Neutrophil (primary cell): ENCODE measurements around the gene GNAI1.

ENCODE experiments used
- H3K27ac ChIP-seq: fragments of 200-600 bp; sonication (generic); 2 replicates; pipeline ENCODE4 v1.5.1; 2016; ENCODE audit warnings: mild to moderate bottlenecking, moderate library complexity
- H3K27me3 ChIP-seq: fragments of 200-600 bp; sonication (generic); 2 replicates; pipeline ENCODE4 v1.6.0; 2016; ENCODE audit warnings: mild to moderate bottlenecking
- H3K36me3 ChIP-seq: fragments of 200-600 bp; sonication (generic); 2 replicates; pipeline ENCODE4 v1.5.1; 2017
- H3K4me1 ChIP-seq, 2 experiments: fragments of 200-600 bp in 1 of 2; sonication (generic) in 1 of 2; 1 replicate in 1 of 2; 2 replicates in 1 of 2; pipeline versions ENCODE4 v1.5.1 to v1.6.1; 2013 to 2016; ENCODE audit warnings: low read depth in 1 of 2, low read length in 1 of 2, mild to moderate bottlenecking in 1 of 2, moderate library complexity in 1 of 2; ENCODE audit not compliant: control insufficient read depth in 1 of 2, insufficient read depth in 1 of 2
- H3K4me3 ChIP-seq, 2 experiments: fragments of 200-600 bp in 1 of 2; sonication (generic) in 1 of 2; 1 replicate in 1 of 2; 2 replicates in 1 of 2; pipeline ENCODE4 v1.5.1; 2013 to 2016; ENCODE audit warnings: low read depth in 1 of 2, low read length in 1 of 2, mild to moderate bottlenecking in 1 of 2, moderate library complexity in 1 of 2
- H3K9me3 ChIP-seq: fragments of 200-600 bp; sonication (generic); 2 replicates; pipeline ENCODE4 v1.5.1; 2016
- TF ChIP-seq, protein P1 (sequence below): fragments of 200-600 bp; sonication (generic); IDR thresholded peaks from 2 replicates; pipeline ENCODE4 v1.5.1; 2016; ENCODE audit warnings: antibody characterized with exemption

GNAI1 gene

DNA sequence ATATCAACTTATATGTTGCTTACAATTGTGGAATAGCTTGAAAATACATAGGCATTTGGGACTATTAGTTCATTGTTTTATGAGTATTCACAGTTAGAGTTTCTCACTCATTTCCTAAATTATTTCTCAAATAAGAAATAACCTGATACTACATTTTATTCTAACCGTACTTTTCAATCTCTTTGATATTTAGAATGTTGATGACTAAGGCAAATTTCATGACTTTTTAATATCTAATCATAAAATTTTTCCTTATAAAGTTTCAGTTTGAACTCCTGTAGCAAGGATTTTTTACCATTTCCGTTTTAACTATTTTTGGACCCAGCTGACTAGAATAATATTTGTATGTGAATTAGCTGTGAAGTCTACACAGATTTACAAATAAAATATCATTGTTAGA lies 41.3 kb upstream of the GNAI1 start:
- no peaks in the 10 kb centered on the region for H3K27me3 ChIP-seq
- H3K9me3 ChIP-seq, result no peaks in the 10 kb centered on the region
- TF ChIP-seq, protein P1, sequence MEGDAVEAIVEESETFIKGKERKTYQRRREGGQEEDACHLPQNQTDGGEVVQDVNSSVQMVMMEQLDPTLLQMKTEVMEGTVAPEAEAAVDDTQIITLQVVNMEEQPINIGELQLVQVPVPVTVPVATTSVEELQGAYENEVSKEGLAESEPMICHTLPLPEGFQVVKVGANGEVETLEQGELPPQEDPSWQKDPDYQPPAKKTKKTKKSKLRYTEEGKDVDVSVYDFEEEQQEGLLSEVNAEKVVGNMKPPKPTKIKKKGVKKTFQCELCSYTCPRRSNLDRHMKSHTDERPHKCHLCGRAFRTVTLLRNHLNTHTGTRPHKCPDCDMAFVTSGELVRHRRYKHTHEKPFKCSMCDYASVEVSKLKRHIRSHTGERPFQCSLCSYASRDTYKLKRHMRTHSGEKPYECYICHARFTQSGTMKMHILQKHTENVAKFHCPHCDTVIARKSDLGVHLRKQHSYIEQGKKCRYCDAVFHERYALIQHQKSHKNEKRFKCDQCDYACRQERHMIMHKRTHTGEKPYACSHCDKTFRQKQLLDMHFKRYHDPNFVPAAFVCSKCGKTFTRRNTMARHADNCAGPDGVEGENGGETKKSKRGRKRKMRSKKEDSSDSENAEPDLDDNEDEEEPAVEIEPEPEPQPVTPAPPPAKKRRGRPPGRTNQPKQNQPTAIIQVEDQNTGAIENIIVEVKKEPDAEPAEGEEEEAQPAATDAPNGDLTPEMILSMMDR, result no peak
- H3K36me3 ChIP-seq, result no peaks in the 10 kb centered on the region
- H3K4me1 ChIP-seq, result no peaks in the 10 kb centered on the region
- no peak overlapping the region for H3K27ac ChIP-seq
- H3K4me3 ChIP-seq, result no peak overlapping the region

DNA sequence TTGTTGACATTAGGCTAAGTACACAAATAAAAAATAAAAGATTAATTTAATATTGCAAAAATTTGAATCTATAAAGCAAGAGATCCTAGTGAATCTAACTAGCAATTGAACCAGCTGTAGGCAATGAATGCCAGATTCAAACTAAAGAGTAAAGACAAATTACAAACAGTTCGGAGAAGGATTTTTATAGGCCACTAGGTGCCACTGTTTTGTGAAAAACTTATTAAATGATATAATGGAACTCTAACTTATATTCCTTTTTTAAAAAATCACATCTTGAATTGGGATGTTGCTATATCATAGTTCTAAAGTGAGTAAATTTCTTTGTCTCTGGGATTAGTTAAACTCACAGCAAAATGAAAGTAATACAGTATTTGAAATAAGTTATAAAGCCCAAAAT lies 39.1 kb upstream of the GNAI1 start:
- H3K9me3 ChIP-seq, result no peaks in the 10 kb centered on the region

DNA sequence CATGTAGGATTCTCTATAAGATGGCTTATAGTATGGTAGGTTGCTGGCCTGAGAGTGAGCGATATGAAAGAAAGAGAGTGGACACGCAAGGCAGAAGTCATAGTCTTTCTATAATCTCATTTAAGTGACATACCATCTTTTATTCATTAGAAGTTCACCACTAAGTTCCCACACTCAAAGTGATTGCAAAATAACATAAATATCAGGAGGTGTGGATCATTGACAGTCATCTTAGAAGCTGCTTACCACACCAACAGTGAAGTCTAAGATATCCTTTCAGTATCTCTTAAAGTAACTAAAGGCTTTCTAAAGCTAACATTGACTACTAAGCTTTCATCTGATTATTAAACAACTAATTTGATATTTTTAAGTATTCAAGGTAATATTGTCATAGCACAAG lies 36.9 kb upstream of the GNAI1 start:
- no peaks in the 10 kb centered on the region for H3K9me3 ChIP-seq
- H3K27ac ChIP-seq, result no peak overlapping the region
- H3K36me3 ChIP-seq, result no peaks in the 10 kb centered on the region
- no peaks in the 10 kb centered on the region for H3K27me3 ChIP-seq
- no peaks in the 10 kb centered on the region for H3K4me1 ChIP-seq
- TF ChIP-seq, protein P1, result no peak
- H3K4me3 ChIP-seq, result no peak overlapping the region

More for the DNA sequence above, 39.1 kb upstream of the GNAI1 start:
- H3K27me3 ChIP-seq, result no peaks in the 10 kb centered on the region
- H3K36me3 ChIP-seq, result no peaks in the 10 kb centered on the region
- H3K27ac ChIP-seq, result no peak overlapping the region
- no peaks in the 10 kb centered on the region for H3K4me1 ChIP-seq
- TF ChIP-seq, protein P1, result no peak
- H3K4me3 ChIP-seq, result no peak overlapping the region

DNA sequence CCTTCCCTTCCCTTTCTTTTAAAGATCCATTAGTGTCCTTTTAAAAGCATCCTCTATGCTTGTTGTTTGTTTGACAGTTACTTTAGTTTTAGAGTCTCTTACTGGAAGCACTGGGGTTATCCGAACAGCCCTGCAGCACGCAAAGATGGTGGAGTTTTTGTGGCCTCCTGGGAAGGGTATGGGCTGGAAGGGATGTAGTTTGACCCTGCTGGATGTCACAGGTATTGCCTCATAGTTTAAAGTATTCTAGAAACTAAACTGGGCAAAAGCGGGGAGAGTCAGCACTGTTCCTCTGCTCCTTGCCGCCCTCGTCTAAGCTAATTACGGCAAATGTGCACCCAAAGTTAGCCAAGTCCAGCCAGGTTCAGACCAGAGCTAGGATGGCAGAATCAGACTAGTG lies 35.8 kb upstream of the GNAI1 start:
- H3K4me1 ChIP-seq, result no peaks in the 10 kb centered on the region
- no peaks in the 10 kb centered on the region for H3K27me3 ChIP-seq
- H3K9me3 ChIP-seq, result no peaks in the 10 kb centered on the region
- TF ChIP-seq, protein P1, result no peak
- H3K4me3 ChIP-seq, result no peak overlapping the region
- no peaks in the 10 kb centered on the region for H3K36me3 ChIP-seq
- no peak overlapping the region for H3K27ac ChIP-seq

DNA sequence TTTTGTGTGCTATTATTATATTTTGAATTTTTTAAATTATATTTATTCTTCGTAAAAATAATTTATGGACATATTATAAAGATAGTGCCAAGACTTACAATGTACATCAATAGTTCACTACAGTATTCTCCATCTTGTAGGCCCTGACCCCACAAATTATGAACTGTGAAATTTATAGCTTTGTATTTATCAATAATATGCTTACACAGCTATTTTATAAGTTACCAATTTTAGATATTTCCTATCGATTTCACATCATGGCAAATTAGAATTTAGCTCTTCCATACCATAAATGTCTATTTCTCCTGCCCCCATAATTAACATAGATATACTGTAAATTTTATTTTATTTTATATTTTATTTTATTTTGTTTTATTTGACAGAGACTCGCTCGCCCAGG lies 34.4 kb upstream of the GNAI1 start:
- H3K4me1 ChIP-seq, result peaks cover 0 to 1% of the 10 kb centered on the region in 2 experiments
- H3K27ac ChIP-seq, result no peak overlapping the region
- H3K9me3 ChIP-seq, result no peaks in the 10 kb centered on the region
- H3K36me3 ChIP-seq, result no peaks in the 10 kb centered on the region
- TF ChIP-seq, protein P1, result no peak
- no peak overlapping the region for H3K4me3 ChIP-seq
- no peaks in the 10 kb centered on the region for H3K27me3 ChIP-seq
